ENCODE measurements around the gene ACVR2B.

ACVR2B gene

GRCh38 chr3:38488949-38489348 is 35.3 kb downstream of the ACVR2B start:
- DNase-seq, result no peak

GRCh38 chr3:38489766-38490165 is 36.1 kb downstream of the ACVR2B start:
- no peak for DNase-seq

GRCh38 chr3:38490281-38491030 is 36.8 kb downstream of the ACVR2B start:
- no peak for DNase-seq

- no peak for DNase-seq
Observed at GRCh38 chr3:38491215-38491614, 37.5 kb downstream of the ACVR2B start.

- DNase-seq, result no peak
Observed at GRCh38 chr3:38493031-38493430, 39.3 kb downstream of the ACVR2B start.

- peak; percentile 95 to 97 for DNase-seq
Observed at GRCh38 chr3:38496131-38496910, 42.6 kb downstream of the ACVR2B start, which contains the start of gene EXOG. EXOG (plus strand) TSS chr3:38496340; CDS start chr3:38496368, 28 bp downstream.

- no peak for DNase-seq
Observed at GRCh38 chr3:38497031-38497430, 43.3 kb downstream of the ACVR2B start.

GRCh38 chr3:38500688-38501417 is 47.2 kb downstream of the ACVR2B start:
- no peak for DNase-seq

- DNase-seq, result no peak
Observed at GRCh38 chr3:38507120-38507519, 53.4 kb downstream of the ACVR2B start.

GRCh38 chr3:38509732-38510131 is 56.0 kb downstream of the ACVR2B start:
- no peak for DNase-seq

- DNase-seq, result no peak
Observed at GRCh38 chr3:38510631-38511030, 56.9 kb downstream of the ACVR2B start.

- no peak for DNase-seq
Observed at GRCh38 chr3:38511546-38511945, 57.9 kb downstream of the ACVR2B start.

- no peak for DNase-seq
Observed at GRCh38 chr3:38515367-38515766, 61.7 kb downstream of the ACVR2B start.

GRCh38 chr3:38516669-38517068 is 63.0 kb downstream of the ACVR2B start:
- no peak for DNase-seq

- no peak for DNase-seq
Observed at GRCh38 chr3:38519000-38519399, 65.3 kb downstream of the ACVR2B start.

- DNase-seq, result no peak
Observed at GRCh38 chr3:38519651-38520050, 66.0 kb downstream of the ACVR2B start.

- DNase-seq, result peak; percentile 49 to 52
Observed at GRCh38 chr3:38521391-38521987, 67.8 kb downstream of the ACVR2B start.

GRCh38 chr3:38522002-38522401 is 68.3 kb downstream of the ACVR2B start:
- DNase-seq, result no peak

GRCh38 chr3:38524141-38524739 is 70.5 kb downstream of the ACVR2B start:
- DNase-seq, result no peak

- DNase-seq, result no peak
Observed at GRCh38 chr3:38526792-38527191, 73.1 kb downstream of the ACVR2B start.

- no peak for DNase-seq
Observed at GRCh38 chr3:38528457-38528856, 74.8 kb downstream of the ACVR2B start.

GRCh38 chr3:38532529-38532928 is 78.8 kb downstream of the ACVR2B start:
- no peak for DNase-seq
